Measurements from ENCODE around the gene PARP11. TPM values are rescaled to one million over a fixed set of nuclear protein-coding genes. Genes with fewer than 3 reads are reported as not detected.
"Not testable (repeated sequence)": the region's sequence is repeated elsewhere in the genome, so short reads cannot be mapped to it uniquely, and the experiment has no call there.

Gene PARP11
- total RNA-seq, 1 donor, result 9.4 TPM

DNA sequence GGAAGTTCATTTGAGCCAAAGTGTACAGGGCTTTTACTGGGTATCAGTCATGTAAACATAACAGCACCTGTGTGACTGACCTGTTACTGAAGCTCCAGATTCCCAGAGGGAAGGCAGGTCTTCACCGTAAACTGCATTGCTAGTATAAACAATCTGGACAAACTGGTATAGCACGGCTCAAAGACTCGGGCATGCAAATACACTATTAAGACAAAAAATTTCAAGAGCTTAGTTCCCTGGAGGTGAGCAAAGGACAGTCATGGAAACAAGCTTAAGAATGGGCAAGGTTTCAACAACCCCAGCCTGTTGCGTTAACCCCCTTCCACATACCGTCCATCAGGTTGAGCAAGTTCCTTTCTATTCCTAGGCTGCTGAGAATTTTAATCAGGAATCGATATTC, 9.4 kb downstream of the PARP11 start:
- Histone ChIP-seq H3K4me2 (ENCODE audit: insufficient read depth, low read length) (no peak overlapping the region), H3K4me3 (ENCODE audit: insufficient read depth, low read length) (no peak overlapping the region), H3K9me3 (ENCODE audit: low read depth, low read length) (no peaks in the 10 kb centered on the region), H2AFZ (ENCODE audit: low read length) (no peak overlapping the region), H3K4me1 (ENCODE audit: insufficient read depth, low read length) (no peaks in the 10 kb centered on the region), H4K20me1 (ENCODE audit: insufficient read depth, low read length) (no peaks in the 10 kb centered on the region), H3K27ac (ENCODE audit: low read depth, low read length) (no peak overlapping the region), H3K27me3 (ENCODE audit: insufficient read depth, low read length) (no peaks in the 10 kb centered on the region), H3K79me2 (ENCODE audit: insufficient read depth, low read length) (peaks cover 3% of the 10 kb centered on the region), H3K36me3 (ENCODE audit: insufficient read depth, low read length) (no peaks in the 10 kb centered on the region)
- no peak for DNase-seq (ENCODE audit: insufficient read length, low spot score, missing footprints)
- TF ChIP-seq, protein P1, sequence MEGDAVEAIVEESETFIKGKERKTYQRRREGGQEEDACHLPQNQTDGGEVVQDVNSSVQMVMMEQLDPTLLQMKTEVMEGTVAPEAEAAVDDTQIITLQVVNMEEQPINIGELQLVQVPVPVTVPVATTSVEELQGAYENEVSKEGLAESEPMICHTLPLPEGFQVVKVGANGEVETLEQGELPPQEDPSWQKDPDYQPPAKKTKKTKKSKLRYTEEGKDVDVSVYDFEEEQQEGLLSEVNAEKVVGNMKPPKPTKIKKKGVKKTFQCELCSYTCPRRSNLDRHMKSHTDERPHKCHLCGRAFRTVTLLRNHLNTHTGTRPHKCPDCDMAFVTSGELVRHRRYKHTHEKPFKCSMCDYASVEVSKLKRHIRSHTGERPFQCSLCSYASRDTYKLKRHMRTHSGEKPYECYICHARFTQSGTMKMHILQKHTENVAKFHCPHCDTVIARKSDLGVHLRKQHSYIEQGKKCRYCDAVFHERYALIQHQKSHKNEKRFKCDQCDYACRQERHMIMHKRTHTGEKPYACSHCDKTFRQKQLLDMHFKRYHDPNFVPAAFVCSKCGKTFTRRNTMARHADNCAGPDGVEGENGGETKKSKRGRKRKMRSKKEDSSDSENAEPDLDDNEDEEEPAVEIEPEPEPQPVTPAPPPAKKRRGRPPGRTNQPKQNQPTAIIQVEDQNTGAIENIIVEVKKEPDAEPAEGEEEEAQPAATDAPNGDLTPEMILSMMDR (IDR thresholded peaks at IDR 0.05; ENCODE audit: extremely low read depth, low read depth, low read length), result no peak

GRCh38 chr12:3842517-3842916, 30.7 kb downstream of the PARP11 start:
- no peaks in the 10 kb centered on the region for H3K79me2 ChIP-seq (ENCODE audit: insufficient read depth, low read length)
- DNase-seq (ENCODE audit: insufficient read length, low spot score, missing footprints), result no peak
- no peak overlapping the region for H3K4me3 ChIP-seq (ENCODE audit: insufficient read depth, low read length)
- H4K20me1 ChIP-seq (ENCODE audit: insufficient read depth, low read length), result no peaks in the 10 kb centered on the region
- no peaks in the 10 kb centered on the region for H3K36me3 ChIP-seq (ENCODE audit: insufficient read depth, low read length)
- H3K9me3 ChIP-seq (ENCODE audit: low read depth, low read length), result no peaks in the 10 kb centered on the region
- H3K4me2 ChIP-seq (ENCODE audit: insufficient read depth, low read length), result no peak overlapping the region
- no peak overlapping the region for H3K27ac ChIP-seq (ENCODE audit: low read depth, low read length)
- H3K27me3 ChIP-seq (ENCODE audit: insufficient read depth, low read length), result no peaks in the 10 kb centered on the region
- TF ChIP-seq, protein P1 (IDR thresholded peaks at IDR 0.05; ENCODE audit: extremely low read depth, low read depth, low read length), result no peak
- H3K4me1 ChIP-seq (ENCODE audit: insufficient read depth, low read length), result no peaks in the 10 kb centered on the region
- no peak overlapping the region for H2AFZ ChIP-seq (ENCODE audit: low read length)

DNA sequence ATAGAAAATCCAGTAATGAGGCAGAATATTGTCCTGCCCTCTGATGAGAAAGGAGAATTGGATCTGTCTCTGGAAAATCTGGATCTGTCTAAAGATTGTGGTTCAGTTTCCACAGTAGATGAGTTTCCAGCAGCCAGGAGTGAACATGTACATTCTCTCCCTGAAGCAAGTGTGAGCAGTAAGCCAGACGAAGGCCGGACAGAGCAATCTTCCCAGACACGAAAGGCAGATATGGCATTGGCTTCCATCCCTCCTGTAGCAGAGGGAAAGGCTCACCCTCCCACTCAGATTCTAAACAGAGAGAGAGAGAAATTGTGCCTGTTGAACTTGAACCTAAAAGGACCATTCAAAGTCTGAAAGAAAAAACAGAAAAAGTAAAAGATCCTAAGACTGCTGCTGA, 31.4 kb downstream of the PARP11 start:
- H3K27me3 ChIP-seq (ENCODE audit: insufficient read depth, low read length), result no peaks in the 10 kb centered on the region
- no peaks in the 10 kb centered on the region for H4K20me1 ChIP-seq (ENCODE audit: insufficient read depth, low read length)
- DNase-seq (ENCODE audit: insufficient read length, low spot score, missing footprints), result no peak
- TF ChIP-seq, protein P1 (IDR thresholded peaks at IDR 0.05; ENCODE audit: extremely low read depth, low read depth, low read length), result no peak
- H3K36me3 ChIP-seq (ENCODE audit: insufficient read depth, low read length), result no peaks in the 10 kb centered on the region
- no peaks in the 10 kb centered on the region for H3K79me2 ChIP-seq (ENCODE audit: insufficient read depth, low read length)
- H3K4me3 ChIP-seq (ENCODE audit: insufficient read depth, low read length), result no peak overlapping the region
- no peak overlapping the region for H3K27ac ChIP-seq (ENCODE audit: low read depth, low read length)
- H3K9me3 ChIP-seq (ENCODE audit: low read depth, low read length), result no peaks in the 10 kb centered on the region
- H3K4me2 ChIP-seq (ENCODE audit: insufficient read depth, low read length), result no peak overlapping the region
- no peaks in the 10 kb centered on the region for H3K4me1 ChIP-seq (ENCODE audit: insufficient read depth, low read length)
- no peak overlapping the region for H2AFZ ChIP-seq (ENCODE audit: low read length)

DNA sequence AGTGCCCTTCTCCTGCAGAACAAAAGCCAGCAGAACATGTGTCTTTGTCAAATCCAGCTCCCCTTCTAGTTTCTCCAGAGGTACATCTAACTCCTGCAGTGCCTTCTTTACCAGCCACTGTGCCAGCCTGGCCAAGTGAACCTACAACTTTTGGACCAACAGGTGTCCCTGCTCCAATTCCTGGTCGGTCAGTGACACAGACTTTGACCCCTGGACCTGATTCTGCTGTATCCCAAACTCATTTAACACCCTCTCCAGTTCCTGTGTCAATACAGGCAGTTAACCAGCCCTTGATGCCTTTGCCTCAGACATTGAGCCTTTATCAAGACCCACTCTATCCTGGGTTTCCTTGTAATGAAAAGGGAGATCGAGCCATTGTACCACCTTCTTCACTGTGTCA, 32.4 kb downstream of the PARP11 start:
- H3K4me2 ChIP-seq (ENCODE audit: insufficient read depth, low read length); H3K9me3 ChIP-seq (ENCODE audit: low read depth, low read length); H3K27me3 ChIP-seq (ENCODE audit: insufficient read depth, low read length): not testable (repeated sequence)

DNA sequence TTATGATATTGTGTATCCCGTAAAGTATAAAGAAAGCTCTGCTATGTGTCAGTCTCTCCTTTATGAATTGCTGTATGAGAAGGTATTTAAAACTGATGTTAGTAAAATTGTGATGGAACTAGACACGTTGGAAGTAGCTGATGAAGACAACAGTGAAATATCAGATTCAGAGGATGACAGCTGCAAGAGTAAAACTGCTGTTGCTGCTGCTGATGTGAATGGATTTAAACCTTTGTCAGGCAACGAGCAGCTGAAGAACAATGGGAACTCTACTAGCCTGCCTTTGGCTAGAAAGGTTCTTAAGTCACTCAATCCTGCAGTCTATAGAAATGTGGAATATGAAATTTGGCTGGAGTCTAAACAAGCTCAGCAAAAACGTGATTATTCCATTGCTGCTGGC, 33.5 kb downstream of the PARP11 start:
- H3K4me2 ChIP-seq (ENCODE audit: insufficient read depth, low read length); H3K79me2 ChIP-seq (ENCODE audit: insufficient read depth, low read length); H3K9me3 ChIP-seq (ENCODE audit: low read depth, low read length); H3K4me3 ChIP-seq (ENCODE audit: insufficient read depth, low read length); H4K20me1 ChIP-seq (ENCODE audit: insufficient read depth, low read length); H3K36me3 ChIP-seq (ENCODE audit: insufficient read depth, low read length); DNase-seq (ENCODE audit: insufficient read length, low spot score, missing footprints); H3K27me3 ChIP-seq (ENCODE audit: insufficient read depth, low read length); H3K27ac ChIP-seq (ENCODE audit: low read depth, low read length); H3K4me1 ChIP-seq (ENCODE audit: insufficient read depth, low read length); H2AFZ ChIP-seq (ENCODE audit: low read length): not testable (repeated sequence)

More for the DNA sequence above, 32.4 kb downstream of the PARP11 start:
- not testable (repeated sequence) for H3K36me3 ChIP-seq (ENCODE audit: insufficient read depth, low read length); H3K27ac ChIP-seq (ENCODE audit: low read depth, low read length); H4K20me1 ChIP-seq (ENCODE audit: insufficient read depth, low read length); H3K79me2 ChIP-seq (ENCODE audit: insufficient read depth, low read length); H3K4me3 ChIP-seq (ENCODE audit: insufficient read depth, low read length); H2AFZ ChIP-seq (ENCODE audit: low read length); DNase-seq (ENCODE audit: insufficient read length, low spot score, missing footprints); H3K4me1 ChIP-seq (ENCODE audit: insufficient read depth, low read length)

DNA sequence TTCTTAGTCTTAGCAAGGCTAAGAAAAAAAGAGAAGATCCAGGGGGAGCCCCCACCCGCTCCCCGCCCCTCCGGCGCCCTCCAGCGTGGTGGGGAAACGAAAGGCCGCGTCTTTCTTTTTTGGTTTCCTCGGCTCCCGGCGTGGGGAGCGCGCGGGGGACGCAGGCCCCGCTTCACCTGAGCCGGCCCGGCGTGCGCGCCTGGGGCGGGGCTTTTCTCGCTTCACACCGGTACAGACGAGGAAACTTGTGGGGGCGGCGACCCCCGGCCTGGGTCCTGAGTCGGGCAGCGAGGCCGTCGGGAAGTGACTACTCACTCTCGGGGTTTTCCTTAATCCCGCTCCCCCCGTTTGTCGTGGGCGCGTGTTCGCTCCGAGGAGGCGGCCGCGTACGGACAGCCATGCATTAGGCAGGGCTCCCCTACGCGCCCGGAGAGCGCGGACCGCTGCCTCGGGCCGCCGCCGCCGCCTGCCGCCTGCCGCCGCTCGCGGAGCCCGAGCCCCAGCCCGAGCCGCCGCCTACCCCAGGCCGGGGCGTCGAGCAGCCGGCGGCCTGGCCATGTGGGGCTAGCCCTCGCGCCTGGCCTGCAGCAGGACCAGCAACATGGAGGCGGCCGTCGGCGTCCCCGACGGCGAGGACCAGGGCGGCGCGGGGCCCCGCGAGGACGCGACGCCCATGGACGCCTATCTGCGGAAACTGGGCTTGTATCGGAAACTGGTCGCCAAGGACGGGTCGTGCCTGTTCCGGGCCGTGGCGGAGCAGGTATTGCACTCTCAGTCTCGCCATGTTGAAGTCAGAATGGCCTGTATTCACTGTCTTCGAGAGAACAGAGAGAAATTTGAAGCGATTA, 34.3 kb downstream of the PARP11 start:
- not testable (repeated sequence) for H2AFZ ChIP-seq (ENCODE audit: low read length); H3K4me3 ChIP-seq (ENCODE audit: insufficient read depth, low read length); H3K36me3 ChIP-seq (ENCODE audit: insufficient read depth, low read length); H3K9me3 ChIP-seq (ENCODE audit: low read depth, low read length); H3K4me2 ChIP-seq (ENCODE audit: insufficient read depth, low read length); H3K4me1 ChIP-seq (ENCODE audit: insufficient read depth, low read length); H3K79me2 ChIP-seq (ENCODE audit: insufficient read depth, low read length); DNase-seq (ENCODE audit: insufficient read length, low spot score, missing footprints); H3K27ac ChIP-seq (ENCODE audit: low read depth, low read length); H4K20me1 ChIP-seq (ENCODE audit: insufficient read depth, low read length); H3K27me3 ChIP-seq (ENCODE audit: insufficient read depth, low read length)
